ENCODE data around the gene CRACR2B.

DNA sequence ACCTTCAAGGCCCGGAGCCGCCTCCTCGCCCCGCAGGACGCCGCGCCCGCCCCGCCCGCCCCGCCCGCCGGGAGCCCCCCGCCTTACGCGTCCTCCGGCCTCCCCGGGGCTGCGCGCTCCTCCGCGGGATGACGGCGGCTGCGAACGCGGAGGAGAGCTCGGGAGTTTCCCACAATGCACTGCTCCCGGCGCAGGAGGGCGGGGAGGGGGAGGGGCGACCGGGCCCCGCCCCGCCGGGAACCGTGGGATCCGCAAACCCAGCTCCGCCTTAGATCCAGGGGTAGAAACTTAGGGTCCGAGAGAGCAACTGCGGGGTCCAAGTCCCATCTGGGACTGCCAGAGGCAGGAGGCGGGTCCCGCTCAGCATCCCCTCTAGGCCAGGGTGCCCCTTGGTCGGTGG, 37.8 kb upstream of the CRACR2B start, which contains the start of gene CEND1:
- TF ChIP-seq ZHX2 (IDR thresholded peaks at IDR 0.05; ENCODE audit: low read depth) (no peak), ZHX2 (CRISPR knock-in tag; IDR thresholded peaks at IDR 0.05; ENCODE audit: borderline replicate concordance) (no peak), TOPORS (CRISPR knock-in tag; IDR thresholded peaks at IDR 0.05) (no peak), ZBTB37 (CRISPR knock-in tag; IDR thresholded peaks at IDR 0.05) (no peak), FOXK1 (CRISPR knock-in tag; IDR thresholded peaks at IDR 0.05; ENCODE audit: borderline replicate concordance, low read depth) (no peak), ZNF354B (CRISPR knock-in tag; IDR thresholded peaks at IDR 0.05) (no peak), NR1H2 (CRISPR knock-in tag; IDR thresholded peaks at IDR 0.05; ENCODE audit: borderline replicate concordance, low read depth) (no peak)
- TF ChIP-seq, protein P1, sequence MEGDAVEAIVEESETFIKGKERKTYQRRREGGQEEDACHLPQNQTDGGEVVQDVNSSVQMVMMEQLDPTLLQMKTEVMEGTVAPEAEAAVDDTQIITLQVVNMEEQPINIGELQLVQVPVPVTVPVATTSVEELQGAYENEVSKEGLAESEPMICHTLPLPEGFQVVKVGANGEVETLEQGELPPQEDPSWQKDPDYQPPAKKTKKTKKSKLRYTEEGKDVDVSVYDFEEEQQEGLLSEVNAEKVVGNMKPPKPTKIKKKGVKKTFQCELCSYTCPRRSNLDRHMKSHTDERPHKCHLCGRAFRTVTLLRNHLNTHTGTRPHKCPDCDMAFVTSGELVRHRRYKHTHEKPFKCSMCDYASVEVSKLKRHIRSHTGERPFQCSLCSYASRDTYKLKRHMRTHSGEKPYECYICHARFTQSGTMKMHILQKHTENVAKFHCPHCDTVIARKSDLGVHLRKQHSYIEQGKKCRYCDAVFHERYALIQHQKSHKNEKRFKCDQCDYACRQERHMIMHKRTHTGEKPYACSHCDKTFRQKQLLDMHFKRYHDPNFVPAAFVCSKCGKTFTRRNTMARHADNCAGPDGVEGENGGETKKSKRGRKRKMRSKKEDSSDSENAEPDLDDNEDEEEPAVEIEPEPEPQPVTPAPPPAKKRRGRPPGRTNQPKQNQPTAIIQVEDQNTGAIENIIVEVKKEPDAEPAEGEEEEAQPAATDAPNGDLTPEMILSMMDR (CRISPR knock-in tag; IDR thresholded peaks at IDR 0.05), result no peak

All from HepG2 (cell line).